Heart left ventricle (tissue), 13 donors: ENCODE data around the gene UPF2.

Experiments
- POLR2A ChIP-seq, 2 donors: fragments of 450-650 bp; IDR thresholded peaks; one replicate each; pipeline ENCODE4 v1.6.1; 2017; ENCODE audit warnings: antibody characterized with exemption in 2 of 2, mild to moderate bottlenecking in 2 of 2, moderate library complexity in 2 of 2
- TF ChIP-seq, protein P1 (sequence below), 12 donors: fragments of 200-600 bp; sonication (generic) in 4 of 12; IDR thresholded peaks; one replicate each; pipeline versions ENCODE4 v1.5.0 to v1.8.0; 2018 to 2022; ENCODE audit warnings: antibody characterized with exemption in 12 of 12, mild to moderate bottlenecking in 5 of 12
- donor health status: ischemic (EF 13 %, LVEDD 7.1; RV severe dilation, severe dysfunction).
- donor health status: DM: no; HTN: yes; CAD: no.
- donor health status: DM: no; HTN: no; CAD: no.
- donor health status: ischemic (EF 25% LVEDD 6.9; RV normal size, moderate dysfunction).
- donor health status: ischemic (EF 25% LVEDD 5.7; RV mildly dilated, moderate dysfunction).
- donor health status: ischemic (EF 35%, LVEDD 5.7; RV mildly dilated, moderate dysfunction).
- donor health status: nonischemic (EF 11% LVEDD 7.7; RV severe dilation, severe dysfunction).
- donor health status: DM: yes; HTN: yes; CAD: no.
- donor health status: PGD.
- donor health status: ischemic (EF 29% LVEDD 5.4; RV normal size, mild dysfunction).
- donor health status: nonischemic (EF 23%, LVEDD 6.1; RV moderate dilation, normal function).

DNA sequence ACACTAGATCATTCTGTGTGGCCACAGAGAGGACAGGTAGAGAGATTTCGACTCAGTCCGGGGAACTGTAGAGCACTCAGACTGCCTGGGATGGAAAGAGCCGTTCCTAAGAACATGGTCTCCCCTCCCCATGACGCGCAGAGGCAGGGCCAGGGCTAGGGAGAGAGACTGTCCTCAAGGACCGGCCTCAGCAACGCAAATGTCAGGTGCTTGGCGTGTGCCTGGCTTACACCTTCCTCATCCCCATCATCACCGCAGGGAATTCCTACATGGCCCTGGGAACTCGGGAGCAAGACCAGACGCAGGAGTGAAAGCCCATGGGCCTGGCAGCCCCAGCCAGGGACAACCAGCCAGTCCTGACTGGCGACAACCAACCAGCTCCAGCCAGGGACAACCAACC lies 163.8 kb downstream of the UPF2 start:
- TF ChIP-seq, protein P1, sequence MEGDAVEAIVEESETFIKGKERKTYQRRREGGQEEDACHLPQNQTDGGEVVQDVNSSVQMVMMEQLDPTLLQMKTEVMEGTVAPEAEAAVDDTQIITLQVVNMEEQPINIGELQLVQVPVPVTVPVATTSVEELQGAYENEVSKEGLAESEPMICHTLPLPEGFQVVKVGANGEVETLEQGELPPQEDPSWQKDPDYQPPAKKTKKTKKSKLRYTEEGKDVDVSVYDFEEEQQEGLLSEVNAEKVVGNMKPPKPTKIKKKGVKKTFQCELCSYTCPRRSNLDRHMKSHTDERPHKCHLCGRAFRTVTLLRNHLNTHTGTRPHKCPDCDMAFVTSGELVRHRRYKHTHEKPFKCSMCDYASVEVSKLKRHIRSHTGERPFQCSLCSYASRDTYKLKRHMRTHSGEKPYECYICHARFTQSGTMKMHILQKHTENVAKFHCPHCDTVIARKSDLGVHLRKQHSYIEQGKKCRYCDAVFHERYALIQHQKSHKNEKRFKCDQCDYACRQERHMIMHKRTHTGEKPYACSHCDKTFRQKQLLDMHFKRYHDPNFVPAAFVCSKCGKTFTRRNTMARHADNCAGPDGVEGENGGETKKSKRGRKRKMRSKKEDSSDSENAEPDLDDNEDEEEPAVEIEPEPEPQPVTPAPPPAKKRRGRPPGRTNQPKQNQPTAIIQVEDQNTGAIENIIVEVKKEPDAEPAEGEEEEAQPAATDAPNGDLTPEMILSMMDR (IDR thresholded peaks at IDR 0.05) = no peak
- TF ChIP-seq POLR2A (IDR thresholded peaks at IDR 0.05) = no peak
